ENCODE results near the gene SLC30A9.

The SLC30A9 gene

GRCh38 chr4:42008011-42008786 is 17.9 kb downstream of the SLC30A9 start:
- DNase-seq, result no peak

- no peak for DNase-seq
These were observed 25.1 kb downstream of the SLC30A9 start for GRCh38 chr4:42015438-42015837.

GRCh38 chr4:42018451-42018850 is 28.1 kb downstream of the SLC30A9 start:
- no peak for DNase-seq

GRCh38 chr4:42048394-42048793 is 58.1 kb downstream of the SLC30A9 start:
- DNase-seq, result no peak

GRCh38 chr4:42050516-42051249 is 60.4 kb downstream of the SLC30A9 start:
- DNase-seq, result no peak

- no peak for DNase-seq
These were observed 76.1 kb downstream of the SLC30A9 start for GRCh38 chr4:42066402-42066801.

- DNase-seq, result no peak
These were observed 76.9 kb downstream of the SLC30A9 start for GRCh38 chr4:42067264-42067663.

- no peak for DNase-seq
These were observed 80.1 kb downstream of the SLC30A9 start for GRCh38 chr4:42070463-42070862.

- no peak for DNase-seq
These were observed 84.0 kb downstream of the SLC30A9 start for GRCh38 chr4:42074294-42074693.

- no peak for DNase-seq
These were observed 88.0 kb downstream of the SLC30A9 start for GRCh38 chr4:42078184-42078801.

- DNase-seq, result no peak
These were observed 90.0 kb downstream of the SLC30A9 start for GRCh38 chr4:42080306-42080705.

GRCh38 chr4:42083816-42084215 is 93.5 kb downstream of the SLC30A9 start:
- no peak for DNase-seq

GRCh38 chr4:42088386-42088785 is 98.1 kb downstream of the SLC30A9 start:
- no peak for DNase-seq

- DNase-seq, result no peak
These were observed 111.2 kb downstream of the SLC30A9 start for GRCh38 chr4:42101446-42101975.

- DNase-seq, result no peak
These were observed 114.2 kb downstream of the SLC30A9 start for GRCh38 chr4:42104521-42104920.

- no peak for DNase-seq
These were observed 122.5 kb downstream of the SLC30A9 start for GRCh38 chr4:42112846-42113245.

- DNase-seq, result no peak
These were observed 129.6 kb downstream of the SLC30A9 start for GRCh38 chr4:42119886-42120285.

- no peak for DNase-seq
These were observed 131.9 kb downstream of the SLC30A9 start for GRCh38 chr4:42122237-42122636.

- DNase-seq, result no peak
These were observed 132.8 kb downstream of the SLC30A9 start for GRCh38 chr4:42123071-42123644.

GRCh38 chr4:42132099-42132498 is 141.8 kb downstream of the SLC30A9 start:
- DNase-seq, result no peak

GRCh38 chr4:42133006-42133405 is 142.7 kb downstream of the SLC30A9 start:
- DNase-seq, result no peak

GRCh38 chr4:42136371-42136770 is 146.0 kb downstream of the SLC30A9 start:
- no peak for DNase-seq
